HL-60 (cell line): Measurements from ENCODE around the gene BIVM.

Experiments used
- POLR2AphosphoS5 ChIP-seq: IDR thresholded peaks from 2 replicates; pipeline ENCODE4 v1.6.1; 2012; ENCODE audit warnings: low read depth
- TF ChIP-seq, protein P1 (sequence below): IDR thresholded peaks from one replicate; pipeline ENCODE4 v1.5.1; 2011; ENCODE audit warnings: low read length, control low read depth, inconsistent platforms; ENCODE audit not compliant: insufficient read depth

DNA sequence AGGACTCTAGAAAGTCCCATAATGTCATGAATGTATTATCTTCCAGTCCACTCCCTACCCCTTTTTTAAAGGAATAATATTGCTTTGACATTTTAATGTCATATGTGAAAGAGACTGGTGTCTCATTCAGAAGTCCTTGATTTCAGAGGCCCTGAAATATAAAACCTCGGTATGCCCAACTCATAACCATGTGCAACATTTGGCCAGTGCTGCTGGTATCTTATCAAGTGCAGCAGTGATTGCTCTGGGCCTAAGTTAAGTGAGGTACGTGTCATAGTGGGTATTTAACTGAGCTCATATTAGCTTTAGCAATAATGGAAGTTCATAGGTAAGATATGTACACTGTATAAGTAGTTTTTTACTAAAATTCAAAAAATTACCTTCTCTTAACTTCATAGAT is 40.1 kb upstream of the BIVM start:
- TF ChIP-seq, protein P1, sequence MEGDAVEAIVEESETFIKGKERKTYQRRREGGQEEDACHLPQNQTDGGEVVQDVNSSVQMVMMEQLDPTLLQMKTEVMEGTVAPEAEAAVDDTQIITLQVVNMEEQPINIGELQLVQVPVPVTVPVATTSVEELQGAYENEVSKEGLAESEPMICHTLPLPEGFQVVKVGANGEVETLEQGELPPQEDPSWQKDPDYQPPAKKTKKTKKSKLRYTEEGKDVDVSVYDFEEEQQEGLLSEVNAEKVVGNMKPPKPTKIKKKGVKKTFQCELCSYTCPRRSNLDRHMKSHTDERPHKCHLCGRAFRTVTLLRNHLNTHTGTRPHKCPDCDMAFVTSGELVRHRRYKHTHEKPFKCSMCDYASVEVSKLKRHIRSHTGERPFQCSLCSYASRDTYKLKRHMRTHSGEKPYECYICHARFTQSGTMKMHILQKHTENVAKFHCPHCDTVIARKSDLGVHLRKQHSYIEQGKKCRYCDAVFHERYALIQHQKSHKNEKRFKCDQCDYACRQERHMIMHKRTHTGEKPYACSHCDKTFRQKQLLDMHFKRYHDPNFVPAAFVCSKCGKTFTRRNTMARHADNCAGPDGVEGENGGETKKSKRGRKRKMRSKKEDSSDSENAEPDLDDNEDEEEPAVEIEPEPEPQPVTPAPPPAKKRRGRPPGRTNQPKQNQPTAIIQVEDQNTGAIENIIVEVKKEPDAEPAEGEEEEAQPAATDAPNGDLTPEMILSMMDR = no peak
- TF ChIP-seq POLR2AphosphoS5 = no peak
